Fibroblast of lung (primary cell): ENCODE measurements around the gene PIGC. TPM values are rescaled to one million over a fixed set of nuclear protein-coding genes. Genes with fewer than 3 reads are reported as not detected.
"Not testable (repeated sequence)": the region's sequence is repeated elsewhere in the genome, so short reads cannot be mapped to it uniquely, and the experiment has no call there.

Source experiments
- DNase-seq, 2 donors: peaks; one replicate each; pipeline versions ENCODE4 v3.0.0 to v3.0.0-alpha.2; 2010; ENCODE audit warnings: low read depth in 2 of 2
- H2AFZ ChIP-seq: 2 replicates; pipeline ENCODE4 v1.5.1; 2012; ENCODE audit warnings: low read length, control low read depth, inconsistent platforms
- H3K27ac ChIP-seq: 2 replicates; pipeline ENCODE4 v1.5.1; 2011; ENCODE audit warnings: low read length, control low read depth; ENCODE audit not compliant: insufficient read depth
- H3K27me3 ChIP-seq: 2 replicates; pipeline ENCODE4 v1.5.1; 2011; ENCODE audit warnings: mild to moderate bottlenecking, low read length; ENCODE audit not compliant: control insufficient read depth, insufficient read depth
- H3K36me3 ChIP-seq: 2 replicates; pipeline ENCODE4 v1.5.1; 2011; ENCODE audit warnings: low read length; ENCODE audit not compliant: control insufficient read depth, insufficient read depth
- H3K4me1 ChIP-seq: 2 replicates; pipeline ENCODE4 v1.5.1; 2011; ENCODE audit warnings: low read length; ENCODE audit not compliant: control insufficient read depth, insufficient read depth; ENCODE audit errors: extremely low read depth
- H3K4me2 ChIP-seq: 2 replicates; pipeline ENCODE4 v1.5.1; 2011; ENCODE audit warnings: low read length, control low read depth; ENCODE audit not compliant: insufficient read depth; ENCODE audit errors: extremely low read depth
- H3K4me3 ChIP-seq, 4 experiments: fragments of 200-600 bp in 1 of 4; sonication (generic) in 1 of 4; replicated peaks in 1 of 4; 2 replicates each; pipeline ENCODE4 v1.5.1; 2011 to 2016; ENCODE audit warnings: low read length in 4 of 4, low read depth in 3 of 4, mild to moderate bottlenecking in 3 of 4, control low read depth in 2 of 4, inconsistent platforms in 1 of 4, mixed read lengths in 1 of 4; ENCODE audit not compliant: insufficient read depth in 1 of 4; ENCODE audit errors: control extremely low read depth in 1 of 4
- H3K79me2 ChIP-seq: 2 replicates; pipeline ENCODE4 v1.5.1; 2012; ENCODE audit warnings: mild to moderate bottlenecking, low read length, inconsistent platforms; ENCODE audit not compliant: control insufficient read depth, insufficient read depth
- H3K9ac ChIP-seq: 2 replicates; pipeline ENCODE4 v1.5.1; 2011; ENCODE audit warnings: mild to moderate bottlenecking, low read length, control low read depth; ENCODE audit not compliant: insufficient read depth
- H3K9me3 ChIP-seq: 2 replicates; pipeline ENCODE4 v1.5.1; 2012; ENCODE audit warnings: low read depth, low read length; ENCODE audit not compliant: control insufficient read depth, insufficient read depth
- H4K20me1 ChIP-seq: 2 replicates; pipeline ENCODE4 v1.5.1; 2011; ENCODE audit warnings: low read length; ENCODE audit not compliant: control insufficient read depth, insufficient read depth; ENCODE audit errors: extremely low read depth
- EZH2 ChIP-seq: IDR thresholded peaks from 2 replicates; pipeline ENCODE4 v1.5.1; 2012; ENCODE audit warnings: low read length, control low read depth, mild to moderate bottlenecking; ENCODE audit errors: missing control alignments
- polyA plus RNA-seq, 2 donors: library from polyadenylated mRNA; depleted of rRNA in 1 of 2; stranded (reverse) in 1 of 2; unstranded in 1 of 2; fragments of >200 nt; gene quantifications; 2 replicates each; pipeline ENCODE4 v1.2.1, GENCODE V29; 2011 to 2012; ENCODE audit warnings: missing spikeins in 1 of 2
- total RNA-seq: library from RNA; depleted of rRNA; stranded (reverse); fragments of >200 nt; gene quantifications from 2 replicates; pipeline ENCODE4 v1.2.1, GENCODE V29; 2014
- TF ChIP-seq, protein P1 (sequence below), 2 donors: IDR thresholded peaks in 1 of 2; conservative IDR thresholded peaks in 1 of 2; 1 replicate in 1 of 2; 2 replicates in 1 of 2; pipeline ENCODE4 v1.5.1; 2011 to 2012; ENCODE audit warnings: low read length in 2 of 2, control low read depth in 1 of 2, inconsistent platforms in 1 of 2, low read depth in 1 of 2, mild to moderate bottlenecking in 1 of 2

The PIGC gene
- total and polyA plus RNA-seq, 2 donors (not counting 1 experiment from before 2014, with no cell fraction given) = 20.3 to 28.9 TPM

DNA sequence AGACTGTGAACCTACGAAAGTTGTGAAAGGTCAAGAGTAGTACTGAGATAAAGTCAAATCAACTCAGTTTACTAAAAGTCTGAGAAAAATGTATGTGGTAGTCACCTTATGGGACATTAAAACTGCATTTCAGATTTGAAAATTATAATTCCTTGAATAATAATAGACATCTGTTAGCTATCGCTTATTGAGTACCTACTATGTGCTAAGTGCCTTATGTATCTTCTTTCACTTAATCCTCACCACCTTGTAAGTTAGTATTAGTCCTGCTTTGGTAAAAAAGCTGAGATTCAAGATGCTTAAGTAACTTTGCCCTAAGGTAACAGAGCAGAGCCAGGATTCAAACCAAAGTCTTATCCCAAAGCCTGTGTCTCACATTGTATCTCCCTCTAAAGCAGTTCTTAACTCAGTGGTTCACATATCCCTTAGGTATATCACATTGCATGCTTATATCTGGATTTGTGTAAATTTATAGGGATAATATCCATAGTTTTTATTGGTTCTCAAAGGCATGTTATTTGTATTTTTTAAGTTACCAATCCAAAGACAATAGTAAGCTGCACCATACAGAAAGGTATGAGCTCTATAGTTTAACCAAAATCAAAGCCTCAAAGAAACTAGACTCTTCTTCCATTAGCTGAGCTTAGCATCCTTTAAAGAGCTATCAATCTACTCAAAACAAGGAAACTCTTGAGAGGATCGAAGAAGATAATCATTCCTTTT lies 865 bp downstream of the PIGC start:
- no peaks in the 10 kb centered on the region for H3K4me1 ChIP-seq
- peak overlapping the region; percentile 56 to 91 (median 78) for H3K4me3 ChIP-seq
- peak overlapping the region; percentile 76 for H3K9ac ChIP-seq
- H3K27ac ChIP-seq = peak overlapping the region; percentile 71
- H3K4me2 ChIP-seq = peak overlapping the region; percentile 99
- DNase-seq = no peak
- H3K9me3 ChIP-seq = no peaks in the 10 kb centered on the region
- TF ChIP-seq EZH2 = no peak
- TF ChIP-seq, protein P1, sequence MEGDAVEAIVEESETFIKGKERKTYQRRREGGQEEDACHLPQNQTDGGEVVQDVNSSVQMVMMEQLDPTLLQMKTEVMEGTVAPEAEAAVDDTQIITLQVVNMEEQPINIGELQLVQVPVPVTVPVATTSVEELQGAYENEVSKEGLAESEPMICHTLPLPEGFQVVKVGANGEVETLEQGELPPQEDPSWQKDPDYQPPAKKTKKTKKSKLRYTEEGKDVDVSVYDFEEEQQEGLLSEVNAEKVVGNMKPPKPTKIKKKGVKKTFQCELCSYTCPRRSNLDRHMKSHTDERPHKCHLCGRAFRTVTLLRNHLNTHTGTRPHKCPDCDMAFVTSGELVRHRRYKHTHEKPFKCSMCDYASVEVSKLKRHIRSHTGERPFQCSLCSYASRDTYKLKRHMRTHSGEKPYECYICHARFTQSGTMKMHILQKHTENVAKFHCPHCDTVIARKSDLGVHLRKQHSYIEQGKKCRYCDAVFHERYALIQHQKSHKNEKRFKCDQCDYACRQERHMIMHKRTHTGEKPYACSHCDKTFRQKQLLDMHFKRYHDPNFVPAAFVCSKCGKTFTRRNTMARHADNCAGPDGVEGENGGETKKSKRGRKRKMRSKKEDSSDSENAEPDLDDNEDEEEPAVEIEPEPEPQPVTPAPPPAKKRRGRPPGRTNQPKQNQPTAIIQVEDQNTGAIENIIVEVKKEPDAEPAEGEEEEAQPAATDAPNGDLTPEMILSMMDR (conservative IDR thresholded peaks at IDR 0.05 in 1 of 2, IDR thresholded peaks at IDR 0.05 in 1 of 2; ENCODE audit: low read depth in 1 of 2, low read length in 2 of 2) = no peak
- peaks cover 3% of the 10 kb centered on the region for H3K36me3 ChIP-seq
- H3K79me2 ChIP-seq = peaks cover 18% of the 10 kb centered on the region
- peak overlapping the region; percentile 77 for H2AFZ ChIP-seq
- no peaks in the 10 kb centered on the region for H3K27me3 ChIP-seq
- no peaks in the 10 kb centered on the region for H4K20me1 ChIP-seq

DNA sequence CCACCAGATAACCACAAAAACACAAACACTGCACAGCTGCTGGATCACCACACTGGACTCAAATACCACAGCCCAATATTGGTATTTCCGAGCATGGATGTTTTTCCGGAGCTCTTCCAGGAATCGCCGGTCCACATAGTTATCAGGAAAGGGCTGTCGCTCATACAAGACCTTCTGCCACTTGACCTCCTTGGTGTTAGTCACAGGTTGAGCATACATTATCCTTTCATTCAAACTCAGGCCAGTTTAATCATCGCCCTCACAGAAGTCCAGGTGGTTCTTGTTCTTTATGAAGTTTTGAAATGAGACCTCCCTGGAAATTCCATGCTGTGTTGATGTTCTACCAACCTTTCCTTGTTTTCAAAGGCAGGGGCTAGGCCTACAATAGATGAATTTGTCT lies 1.5 kb downstream of the PIGC start:
- peak overlapping the region; percentile 99 for H3K4me2 ChIP-seq
- no peak overlapping the region for H3K9ac ChIP-seq

DNA sequence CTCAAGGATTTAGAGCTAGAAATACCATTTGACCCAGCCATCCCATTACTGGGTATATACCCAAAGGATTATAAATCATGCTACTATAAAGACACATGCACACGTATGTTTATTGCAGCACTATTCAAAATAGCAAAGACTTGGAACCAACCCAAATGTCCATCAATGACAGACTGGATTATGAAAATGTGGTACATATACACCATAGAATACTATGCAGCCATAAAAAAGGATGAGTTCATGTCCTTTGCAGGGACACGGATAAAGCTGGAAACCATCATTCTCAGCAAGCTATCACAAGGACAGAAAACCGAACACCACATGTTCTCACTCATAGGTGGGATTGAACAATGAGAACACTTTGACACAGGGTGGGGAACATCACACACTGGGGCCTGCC lies 6.7 kb downstream of the PIGC start:
- not testable (repeated sequence) for DNase-seq, H3K4me1 ChIP-seq, H3K36me3 ChIP-seq, H3K4me3 ChIP-seq, H3K9me3 ChIP-seq, H3K27ac ChIP-seq, H3K9ac ChIP-seq, H2AFZ ChIP-seq, H4K20me1 ChIP-seq, H3K27me3 ChIP-seq, H3K4me2 ChIP-seq, H3K79me2 ChIP-seq

More for the DNA sequence above, 1.5 kb downstream of the PIGC start:
- Histone ChIP-seq H3K27me3 (no peaks in the 10 kb centered on the region), H3K79me2 (peaks cover 18% of the 10 kb centered on the region), H2AFZ (no peak overlapping the region), H3K36me3 (peaks cover 3% of the 10 kb centered on the region), H4K20me1 (no peaks in the 10 kb centered on the region), H3K9me3 (no peaks in the 10 kb centered on the region), H3K4me3 (no peak overlapping the region), H3K27ac (no peak overlapping the region), H3K4me1 (no peaks in the 10 kb centered on the region)
- TF ChIP-seq EZH2 = no peak
- TF ChIP-seq, protein P1 (conservative IDR thresholded peaks at IDR 0.05 in 1 of 2, IDR thresholded peaks at IDR 0.05 in 1 of 2; ENCODE audit: low read depth in 1 of 2, low read length in 2 of 2) = no peak
- peak in 1 of 2 donors; percentile 7 for DNase-seq
